K562 (cell line): ENCODE results near the gene DRAXIN. TPM values are rescaled to one million over a fixed set of nuclear protein-coding genes. Genes with fewer than 3 reads are reported as not detected.

ENCODE experiments used
- C11orf30 ChIP-seq: fragments of 450-650 bp; IDR thresholded peaks from 2 replicates; pipeline ENCODE4 v1.6.1; 2016; ENCODE audit warnings: low read depth, mild to moderate bottlenecking
- CREM ChIP-seq: IDR thresholded peaks from 2 replicates; pipeline ENCODE4 v1.6.1; 2014; ENCODE audit warnings: antibody characterized with exemption, low read depth
- ETV5 ChIP-seq: sonication (generic); formaldehyde crosslinking; IDR thresholded peaks from 2 replicates; pipeline ENCODE4 v1.4.0; 2020; ENCODE audit warnings: low read depth, mild to moderate bottlenecking, missing genetic modification reagents
- EZH2 ChIP-seq: IDR thresholded peaks from 2 replicates; pipeline ENCODE4 v1.6.1; 2012; ENCODE audit warnings: low read depth, mild to moderate bottlenecking, inconsistent platforms, low read length, borderline replicate concordance
- IFI16 ChIP-seq: fragments of 250-450 bp; sonication (Bioruptor Pico); IDR thresholded peaks from 2 replicates; pipeline ENCODE4 v2.1.2; 2022; ENCODE audit warnings: mild to moderate bottlenecking, inconsistent platforms
- KLF13 ChIP-seq: fragments of 450-650 bp; IDR thresholded peaks from 2 replicates; pipeline ENCODE4 v1.6.1; 2016; ENCODE audit warnings: missing genetic modification characterization, low read depth, mild to moderate bottlenecking, missing compliant biosample characterization, moderate library complexity, borderline replicate concordance
- MCM5 ChIP-seq: fragments of 450-650 bp; IDR thresholded peaks from 2 replicates; pipeline ENCODE4 v1.6.1; 2016; ENCODE audit warnings: low read depth
- MTA3 ChIP-seq: fragments of 450-650 bp; formaldehyde crosslinking; IDR thresholded peaks from 2 replicates; pipeline ENCODE4 v1.6.1; 2017; ENCODE audit warnings: mild to moderate bottlenecking, borderline replicate concordance
- NRF1 ChIP-seq, 2 experiments: fragments of 450-650 bp; IDR thresholded peaks in 1 of 2; conservative IDR thresholded peaks in 1 of 2; 2 replicates each; pipeline ENCODE4 v1.6.1; 2014; ENCODE audit warnings: mild to moderate bottlenecking in 2 of 2
- RBM25 ChIP-seq: fragments of 200-400 bp; formaldehyde crosslinking; IDR thresholded peaks from 2 replicates; pipeline ENCODE4 v1.6.1; 2018; ENCODE audit warnings: low read length, low read depth, moderate library complexity; ENCODE audit not compliant: severe bottlenecking
- ZNF76 ChIP-seq: fragments of 250-450 bp; sonication (Bioruptor Pico); IDR thresholded peaks from 2 replicates; pipeline ENCODE4 v1.4.0; 2020; ENCODE audit warnings: mild to moderate bottlenecking, moderate library complexity, borderline replicate concordance
- ZNF77 ChIP-seq: fragments of 250-450 bp; sonication (Bioruptor Pico); IDR thresholded peaks from 2 replicates; pipeline ENCODE4 v1.5.0; 2020
- polyA plus RNA-seq, 8 experiments: library from polyadenylated mRNA; depleted of rRNA in 4 of 8; stranded (reverse) in 5 of 8; unstranded in 3 of 8; fragments of >200 nt; fragmentation: Nextera tagmentation in 2 of 8; fragmentation: Illumina TruSeq in 1 of 8; extraction: Ambion mirVana in 2 of 8; extraction: Trizol in 1 of 8; gene quantifications; 2 replicates each; pipeline versions ENCODE4 v1.2.1 to v1.2.3, GENCODE V29; 2011 to 2014; ENCODE audit warnings: inconsistent platforms in 1 of 8, missing spikeins in 1 of 8
- total RNA-seq, 7 experiments: library from RNA; depleted of rRNA in 6 of 7; stranded (reverse); fragments of >200 nt in 6 of 7; fragmentation: Illumina TruSeq in 2 of 7; extraction: Trizol in 2 of 7; gene quantifications; 2 replicates each; pipeline versions ENCODE4 v1.2.1 to v1.2.3, GENCODE V29; 2011 to 2021; ENCODE audit warnings: low replicate concordance in 1 of 7
- TF ChIP-seq, protein P1 (sequence below): fragments of 250-450 bp; sonication (Bioruptor Pico); IDR thresholded peaks from 2 replicates; pipeline ENCODE4 v1.4.0; 2020
- TF ChIP-seq, protein P2 (sequence below), 2 experiments: fragments of 450-650 bp; IDR thresholded peaks; 2 replicates each; pipeline ENCODE4 v1.6.1; 2018; ENCODE audit warnings: mild to moderate bottlenecking in 2 of 2, low read depth in 1 of 2; ENCODE audit not compliant: partially characterized antibody in 2 of 2
- TF ChIP-seq, protein P3 (sequence below): sonication (generic); formaldehyde crosslinking; IDR thresholded peaks from 2 replicates; pipeline ENCODE4 v1.8.1; 2023; ENCODE audit warnings: mild to moderate bottlenecking, missing genetic modification reagents
- TF ChIP-seq, protein P4 (sequence below): fragments of 250-450 bp; sonication (Bioruptor Pico); IDR thresholded peaks from 2 replicates; pipeline ENCODE4 v1.4.0; 2020; ENCODE audit warnings: borderline replicate concordance

The DRAXIN gene
- total and polyA plus RNA-seq, 9 of the 15 experiments (the other 6 are each of a cell fraction or from before 2014, with no cell fraction given), result 0.01 to 0.04 (median 0.01) TPM; not detected in 6

DNA sequence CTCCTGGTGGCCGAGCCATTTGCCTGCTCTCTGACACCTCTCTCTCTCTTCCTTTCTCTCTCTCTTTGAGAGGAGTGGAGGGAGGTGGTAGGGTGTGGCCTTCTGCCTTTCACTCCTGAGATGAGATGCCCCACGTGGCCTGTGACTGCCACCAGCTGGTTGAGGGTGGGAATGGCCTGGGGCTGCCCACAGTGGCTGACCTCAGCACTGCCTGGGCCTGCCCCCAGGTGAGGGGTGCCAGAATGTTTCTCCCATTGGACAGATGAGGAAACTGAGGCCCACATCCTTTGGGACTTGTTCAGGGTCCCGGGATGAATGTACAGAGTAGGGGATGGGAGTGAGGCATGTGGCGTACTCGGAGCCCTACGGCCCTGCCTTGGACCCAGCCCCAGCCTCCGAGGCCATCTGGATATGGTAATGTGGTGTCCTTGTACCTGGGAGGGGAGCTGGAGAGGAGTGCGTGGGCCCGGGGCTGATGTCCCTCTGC lies 57.7 kb downstream of the DRAXIN start (continued):
- TF ChIP-seq, protein P1, sequence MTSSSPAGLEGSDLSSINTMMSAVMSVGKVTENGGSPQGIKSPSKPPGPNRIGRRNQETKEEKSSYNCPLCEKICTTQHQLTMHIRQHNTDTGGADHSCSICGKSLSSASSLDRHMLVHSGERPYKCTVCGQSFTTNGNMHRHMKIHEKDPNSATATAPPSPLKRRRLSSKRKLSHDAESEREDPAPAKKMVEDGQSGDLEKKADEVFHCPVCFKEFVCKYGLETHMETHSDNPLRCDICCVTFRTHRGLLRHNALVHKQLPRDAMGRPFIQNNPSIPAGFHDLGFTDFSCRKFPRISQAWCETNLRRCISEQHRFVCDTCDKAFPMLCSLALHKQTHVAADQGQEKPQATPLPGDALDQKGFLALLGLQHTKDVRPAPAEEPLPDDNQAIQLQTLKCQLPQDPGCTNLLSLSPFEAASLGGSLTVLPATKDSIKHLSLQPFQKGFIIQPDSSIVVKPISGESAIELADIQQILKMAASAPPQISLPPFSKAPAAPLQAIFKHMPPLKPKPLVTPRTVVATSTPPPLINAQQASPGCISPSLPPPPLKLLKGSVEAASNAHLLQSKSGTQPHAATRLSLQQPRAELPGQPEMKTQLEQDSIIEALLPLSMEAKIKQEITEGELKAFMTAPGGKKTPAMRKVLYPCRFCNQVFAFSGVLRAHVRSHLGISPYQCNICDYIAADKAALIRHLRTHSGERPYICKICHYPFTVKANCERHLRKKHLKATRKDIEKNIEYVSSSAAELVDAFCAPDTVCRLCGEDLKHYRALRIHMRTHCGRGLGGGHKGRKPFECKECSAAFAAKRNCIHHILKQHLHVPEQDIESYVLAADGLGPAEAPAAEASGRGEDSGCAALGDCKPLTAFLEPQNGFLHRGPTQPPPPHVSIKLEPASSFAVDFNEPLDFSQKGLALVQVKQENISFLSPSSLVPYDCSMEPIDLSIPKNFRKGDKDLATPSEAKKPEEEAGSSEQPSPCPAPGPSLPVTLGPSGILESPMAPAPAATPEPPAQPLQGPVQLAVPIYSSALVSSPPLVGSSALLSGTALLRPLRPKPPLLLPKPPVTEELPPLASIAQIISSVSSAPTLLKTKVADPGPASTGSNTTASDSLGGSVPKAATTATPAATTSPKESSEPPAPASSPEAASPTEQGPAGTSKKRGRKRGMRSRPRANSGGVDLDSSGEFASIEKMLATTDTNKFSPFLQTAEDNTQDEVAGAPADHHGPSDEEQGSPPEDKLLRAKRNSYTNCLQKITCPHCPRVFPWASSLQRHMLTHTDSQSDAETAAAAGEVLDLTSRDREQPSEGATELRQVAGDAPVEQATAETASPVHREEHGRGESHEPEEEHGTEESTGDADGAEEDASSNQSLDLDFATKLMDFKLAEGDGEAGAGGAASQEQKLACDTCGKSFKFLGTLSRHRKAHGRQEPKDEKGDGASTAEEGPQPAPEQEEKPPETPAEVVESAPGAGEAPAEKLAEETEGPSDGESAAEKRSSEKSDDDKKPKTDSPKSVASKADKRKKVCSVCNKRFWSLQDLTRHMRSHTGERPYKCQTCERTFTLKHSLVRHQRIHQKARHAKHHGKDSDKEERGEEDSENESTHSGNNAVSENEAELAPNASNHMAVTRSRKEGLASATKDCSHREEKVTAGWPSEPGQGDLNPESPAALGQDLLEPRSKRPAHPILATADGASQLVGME (CRISPR knock-in tag), result peak; percentile 76; the same call in 1 of the 2 replicates
- peak; percentile 78 for TF ChIP-seq KLF13 (tag)
- no peak; the same call in 1 of the 2 replicates for TF ChIP-seq MTA3
- TF ChIP-seq MCM5, result no peak
- peak; percentile 64 for TF ChIP-seq CREM
- no peak for TF ChIP-seq RBM25
- peak; percentile 37; the same call in 1 of the 2 replicates for TF ChIP-seq ETV5 (CRISPR knock-in tag)
- no peak for TF ChIP-seq C11orf30
- no peak for TF ChIP-seq ZNF77 (CRISPR knock-in tag)
- TF ChIP-seq IFI16 (CRISPR knock-in tag), result no peak
- no peak for TF ChIP-seq EZH2
- TF ChIP-seq, protein P2, sequence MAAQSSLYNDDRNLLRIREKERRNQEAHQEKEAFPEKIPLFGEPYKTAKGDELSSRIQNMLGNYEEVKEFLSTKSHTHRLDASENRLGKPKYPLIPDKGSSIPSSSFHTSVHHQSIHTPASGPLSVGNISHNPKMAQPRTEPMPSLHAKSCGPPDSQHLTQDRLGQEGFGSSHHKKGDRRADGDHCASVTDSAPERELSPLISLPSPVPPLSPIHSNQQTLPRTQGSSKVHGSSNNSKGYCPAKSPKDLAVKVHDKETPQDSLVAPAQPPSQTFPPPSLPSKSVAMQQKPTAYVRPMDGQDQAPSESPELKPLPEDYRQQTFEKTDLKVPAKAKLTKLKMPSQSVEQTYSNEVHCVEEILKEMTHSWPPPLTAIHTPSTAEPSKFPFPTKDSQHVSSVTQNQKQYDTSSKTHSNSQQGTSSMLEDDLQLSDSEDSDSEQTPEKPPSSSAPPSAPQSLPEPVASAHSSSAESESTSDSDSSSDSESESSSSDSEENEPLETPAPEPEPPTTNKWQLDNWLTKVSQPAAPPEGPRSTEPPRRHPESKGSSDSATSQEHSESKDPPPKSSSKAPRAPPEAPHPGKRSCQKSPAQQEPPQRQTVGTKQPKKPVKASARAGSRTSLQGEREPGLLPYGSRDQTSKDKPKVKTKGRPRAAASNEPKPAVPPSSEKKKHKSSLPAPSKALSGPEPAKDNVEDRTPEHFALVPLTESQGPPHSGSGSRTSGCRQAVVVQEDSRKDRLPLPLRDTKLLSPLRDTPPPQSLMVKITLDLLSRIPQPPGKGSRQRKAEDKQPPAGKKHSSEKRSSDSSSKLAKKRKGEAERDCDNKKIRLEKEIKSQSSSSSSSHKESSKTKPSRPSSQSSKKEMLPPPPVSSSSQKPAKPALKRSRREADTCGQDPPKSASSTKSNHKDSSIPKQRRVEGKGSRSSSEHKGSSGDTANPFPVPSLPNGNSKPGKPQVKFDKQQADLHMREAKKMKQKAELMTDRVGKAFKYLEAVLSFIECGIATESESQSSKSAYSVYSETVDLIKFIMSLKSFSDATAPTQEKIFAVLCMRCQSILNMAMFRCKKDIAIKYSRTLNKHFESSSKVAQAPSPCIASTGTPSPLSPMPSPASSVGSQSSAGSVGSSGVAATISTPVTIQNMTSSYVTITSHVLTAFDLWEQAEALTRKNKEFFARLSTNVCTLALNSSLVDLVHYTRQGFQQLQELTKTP (IDR thresholded peaks at IDR 0.05; ENCODE audit: low read depth in 1 of 2, partially characterized antibody in 2 of 2), result no peak
- TF ChIP-seq NRF1 (conservative IDR thresholded peaks at IDR 0.05 in 1 of 2, IDR thresholded peaks at IDR 0.05 in 1 of 2), result no peak; a peak in 1 of 4 replicates
- TF ChIP-seq, protein P3, sequence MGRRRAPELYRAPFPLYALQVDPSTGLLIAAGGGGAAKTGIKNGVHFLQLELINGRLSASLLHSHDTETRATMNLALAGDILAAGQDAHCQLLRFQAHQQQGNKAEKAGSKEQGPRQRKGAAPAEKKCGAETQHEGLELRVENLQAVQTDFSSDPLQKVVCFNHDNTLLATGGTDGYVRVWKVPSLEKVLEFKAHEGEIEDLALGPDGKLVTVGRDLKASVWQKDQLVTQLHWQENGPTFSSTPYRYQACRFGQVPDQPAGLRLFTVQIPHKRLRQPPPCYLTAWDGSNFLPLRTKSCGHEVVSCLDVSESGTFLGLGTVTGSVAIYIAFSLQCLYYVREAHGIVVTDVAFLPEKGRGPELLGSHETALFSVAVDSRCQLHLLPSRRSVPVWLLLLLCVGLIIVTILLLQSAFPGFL (CRISPR knock-in tag), result no peak
- TF ChIP-seq, protein P4, sequence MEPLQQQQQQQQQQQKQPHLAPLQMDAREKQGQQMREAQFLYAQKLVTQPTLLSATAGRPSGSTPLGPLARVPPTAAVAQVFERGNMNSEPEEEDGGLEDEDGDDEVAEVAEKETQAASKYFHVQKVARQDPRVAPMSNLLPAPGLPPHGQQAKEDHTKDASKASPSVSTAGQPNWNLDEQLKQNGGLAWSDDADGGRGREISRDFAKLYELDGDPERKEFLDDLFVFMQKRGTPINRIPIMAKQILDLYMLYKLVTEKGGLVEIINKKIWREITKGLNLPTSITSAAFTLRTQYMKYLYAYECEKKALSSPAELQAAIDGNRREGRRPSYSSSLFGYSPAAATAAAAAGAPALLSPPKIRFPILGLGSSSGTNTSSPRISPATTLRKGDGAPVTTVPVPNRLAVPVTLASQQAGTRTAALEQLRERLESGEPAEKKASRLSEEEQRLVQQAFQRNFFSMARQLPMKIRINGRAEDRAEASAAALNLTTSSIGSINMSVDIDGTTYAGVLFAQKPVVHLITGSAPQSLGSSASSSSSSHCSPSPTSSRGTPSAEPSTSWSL, result no peak
- no peak for TF ChIP-seq ZNF76
